Fibroblast of skin of right quadriceps (primary cell): Measurements from ENCODE around the gene MACROH2A2.
"Not testable (repeated sequence)": the region's sequence is repeated elsewhere in the genome, so short reads cannot be mapped to it uniquely, and the experiment has no call there.

Experiments used
- DNase-seq: peaks from one replicate; pipeline ENCODE4 v3.0.0-alpha.2; 2013

The MACROH2A2 gene

GRCh38 chr10:70132098-70133029 is 79.7 kb downstream of the MACROH2A2 start, which contains the start of gene AIFM2:
TSS of gene AIFM2 (minus strand) at chr10:70132825. CDS start at chr10:70124084, 8,741 bp downstream.
- DNase-seq, result peak; percentile 46

GRCh38 chr10:70135046-70135445 is 82.4 kb downstream of the MACROH2A2 start:
- no peak for DNase-seq

DNA sequence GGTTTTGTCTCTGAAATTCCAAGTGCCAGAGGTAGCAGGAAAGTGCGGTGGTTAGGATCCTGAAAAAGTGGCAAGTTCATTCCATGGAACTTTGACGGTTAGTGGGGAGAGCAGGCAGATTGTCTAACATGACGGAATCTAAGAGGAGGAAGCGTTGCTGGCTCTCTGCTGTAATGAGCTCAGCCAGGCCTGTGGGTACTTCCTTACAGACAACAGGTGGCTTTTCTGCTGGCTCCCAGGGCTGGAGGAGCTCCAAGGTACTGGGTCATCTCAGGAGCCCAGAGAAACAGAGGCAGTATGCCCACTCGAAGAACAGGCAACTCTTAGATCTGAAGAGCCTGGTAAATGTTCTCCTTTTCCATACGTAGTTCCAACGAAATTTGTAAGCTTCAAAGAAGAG is 83.0 kb downstream of the MACROH2A2 start:
- DNase-seq, result no peak

- DNase-seq, result no peak
Observed at GRCh38 chr10:70137135-70137534, 84.5 kb downstream of the MACROH2A2 start.

DNA sequence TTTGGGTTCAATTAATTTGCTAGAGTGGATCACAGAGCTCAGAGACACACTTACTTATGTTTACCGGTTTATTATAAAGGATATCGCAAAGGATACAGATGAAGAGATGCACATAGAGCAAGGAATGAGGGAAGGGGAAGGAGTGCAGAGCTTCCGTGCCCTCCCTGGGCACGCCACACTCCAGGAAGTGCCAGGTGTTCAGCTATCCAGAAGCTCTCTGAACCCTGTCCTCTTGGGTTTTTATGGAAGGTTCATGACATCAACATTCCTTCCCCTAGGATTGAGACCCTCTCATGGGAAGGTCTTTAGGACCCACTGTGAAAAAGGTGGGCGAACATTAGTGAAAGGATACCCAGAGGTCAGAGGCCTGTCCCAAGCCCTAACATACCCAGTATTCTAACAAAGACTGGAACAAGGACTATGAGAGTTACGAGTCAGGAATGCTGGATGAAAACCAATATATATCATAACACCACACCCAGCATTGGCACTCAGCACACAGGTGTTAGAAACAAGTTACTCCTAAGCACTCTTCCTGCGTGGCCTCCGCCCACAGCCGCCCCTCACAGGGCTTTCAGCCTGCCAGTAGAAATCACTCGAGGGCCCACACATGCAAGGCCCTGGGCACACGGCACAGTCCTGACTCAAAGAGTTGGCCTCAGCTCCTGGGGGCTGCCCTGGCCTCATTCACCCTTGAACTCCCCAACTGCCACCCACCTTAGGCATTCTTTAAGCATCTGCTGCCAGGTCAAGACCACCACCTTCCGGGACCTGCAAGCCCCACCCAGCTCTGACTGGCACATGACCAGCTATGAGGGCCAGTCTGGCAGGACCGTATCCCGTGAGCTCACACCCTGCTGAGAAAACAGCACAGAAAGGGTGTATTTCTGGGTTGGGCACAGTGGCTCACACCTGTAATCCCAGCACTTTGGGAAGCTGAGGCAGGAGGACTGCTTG is 85.6 kb downstream of the MACROH2A2 start:
- no peak for DNase-seq

- no peak for DNase-seq
Observed at GRCh38 chr10:70139151-70139996, 86.7 kb downstream of the MACROH2A2 start.

DNA sequence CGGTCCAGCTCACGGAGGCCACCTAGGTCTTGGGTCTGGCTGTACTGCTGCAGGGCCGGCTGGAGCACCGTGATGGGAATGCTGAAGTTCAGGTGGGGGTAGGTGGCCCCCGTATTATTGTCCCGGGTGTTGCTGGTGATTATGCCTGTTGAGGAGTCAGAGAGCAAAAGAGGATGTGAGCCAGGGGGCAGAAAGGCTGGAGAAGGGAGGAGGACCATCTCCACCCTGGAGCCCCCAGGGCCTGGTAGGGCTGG is 87.3 kb downstream of the MACROH2A2 start:
- no peak for DNase-seq

DNA sequence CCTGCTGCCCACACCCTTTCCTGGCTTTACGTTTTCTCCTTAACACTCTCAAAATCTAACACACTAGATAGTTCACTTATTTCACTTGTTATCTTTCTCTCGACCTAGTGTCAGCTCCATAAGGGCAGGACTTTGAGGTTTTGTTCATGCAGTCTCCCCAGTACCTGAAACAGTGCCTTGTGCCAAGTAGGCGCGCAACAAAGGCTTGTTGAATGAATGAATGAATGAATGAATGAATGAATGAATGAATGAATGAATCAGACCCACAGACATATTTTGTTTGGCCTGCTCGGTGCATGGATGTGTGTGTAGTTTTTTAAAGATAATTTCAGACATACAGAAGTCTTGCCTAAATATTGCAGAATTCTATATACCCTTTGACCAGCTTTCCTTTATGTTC is 87.7 kb downstream of the MACROH2A2 start:
- no peak for DNase-seq

DNA sequence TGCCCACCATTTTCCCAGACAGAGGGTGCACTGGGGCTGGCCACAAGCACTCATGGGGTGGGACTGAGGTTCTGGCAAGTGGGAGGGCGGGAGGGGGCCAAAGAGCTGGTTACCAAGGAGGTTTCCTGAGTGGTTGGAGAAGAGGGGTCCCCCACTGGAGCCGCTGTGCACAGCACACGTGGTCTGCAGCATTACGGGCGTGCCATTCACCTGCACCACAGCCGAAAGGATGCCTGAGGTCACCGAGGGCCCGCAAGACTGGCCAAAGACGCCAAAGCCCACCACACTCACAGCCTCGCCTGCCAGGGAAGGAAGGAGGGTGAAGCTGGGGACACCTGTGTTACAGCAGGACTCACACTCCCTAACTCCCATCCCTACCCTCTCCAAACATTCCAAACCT is 89.9 kb downstream of the MACROH2A2 start:
- no peak for DNase-seq

DNA sequence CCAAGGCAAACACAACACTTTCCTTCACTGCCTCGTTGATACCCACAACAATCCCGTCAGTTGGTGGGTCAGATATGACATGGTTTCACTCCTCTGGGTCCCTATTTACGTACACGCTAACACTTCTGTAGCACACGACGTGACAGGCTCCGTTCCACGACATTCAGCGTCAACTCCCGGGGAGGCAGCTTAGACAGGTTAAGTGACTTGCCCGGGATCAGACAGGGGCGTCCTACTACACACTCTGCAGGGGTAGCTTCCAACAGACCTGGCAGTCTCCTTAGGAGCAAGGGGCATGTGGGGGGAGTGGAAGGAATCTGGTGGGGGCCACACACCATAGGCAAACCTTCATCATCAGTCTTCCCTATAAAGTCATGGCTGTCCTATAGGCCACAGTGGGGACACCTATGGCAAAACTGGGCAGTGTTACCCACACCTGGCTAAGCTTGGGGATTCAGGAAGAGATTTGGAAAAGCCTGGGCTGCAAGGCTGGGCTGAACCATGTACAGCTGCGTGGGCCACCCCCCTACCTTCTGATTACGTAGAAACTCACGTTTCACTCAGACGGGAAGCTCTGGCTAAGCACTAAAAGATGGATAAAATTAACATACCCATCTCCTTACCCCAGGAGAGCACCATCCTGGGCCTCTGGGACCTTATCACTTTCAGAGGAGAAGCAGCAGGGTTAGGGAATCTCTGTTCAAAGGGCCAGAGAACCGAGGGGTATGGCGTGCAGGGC is 91.9 kb downstream of the MACROH2A2 start:
- no peak for DNase-seq

- no peak for DNase-seq
Observed at GRCh38 chr10:70145166-70145665, 92.6 kb downstream of the MACROH2A2 start.

DNA sequence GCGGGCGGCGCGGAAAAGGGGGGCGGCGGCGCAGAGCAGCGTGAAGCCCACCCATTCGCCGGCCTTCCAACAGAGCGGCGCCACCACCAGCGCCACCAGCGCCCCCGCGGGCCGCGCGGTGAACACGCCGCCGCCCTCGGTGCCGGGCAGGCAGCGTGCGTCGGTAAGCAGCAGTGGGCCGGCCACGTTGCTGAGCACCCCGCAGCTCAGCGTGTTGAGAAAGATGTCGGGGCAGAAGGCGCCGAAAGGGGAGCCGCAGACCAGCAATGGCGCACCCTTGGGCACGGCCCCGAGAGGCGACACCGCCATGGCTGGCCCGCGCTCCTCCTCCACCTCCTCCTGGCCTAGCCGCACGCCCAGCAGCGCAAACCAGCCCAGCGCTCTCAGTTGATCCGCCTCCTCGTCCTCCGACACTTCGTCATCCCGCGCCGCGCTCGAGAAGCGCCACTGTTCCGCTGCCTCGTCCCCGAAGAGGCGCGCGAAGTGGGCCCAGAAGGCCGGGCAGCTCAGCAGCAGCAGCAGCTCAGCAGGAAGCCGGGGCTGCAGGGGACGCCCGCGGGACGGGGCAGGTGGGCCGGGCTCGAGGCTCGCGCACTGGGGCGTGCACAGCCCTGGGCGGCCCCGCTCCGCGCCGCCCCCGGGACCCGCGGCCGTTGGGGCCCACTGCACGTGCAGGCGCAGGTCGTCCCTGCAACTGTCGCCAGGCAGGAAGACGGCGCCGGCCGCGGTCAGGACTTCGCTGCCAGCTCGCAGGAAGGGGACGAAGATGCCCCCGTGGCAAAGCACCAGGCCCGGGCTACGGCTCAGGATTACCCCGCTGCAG is 93.2 kb downstream of the MACROH2A2 start:
- DNase-seq, result peak; percentile 61

GRCh38 chr10:70146489-70147258 is 94.0 kb downstream of the MACROH2A2 start, which contains the start of gene TYSND1:
TSS of gene TYSND1 (minus strand) at chr10:70146700. CDS start at chr10:70146586, 114 bp downstream.
- peak; percentile 98 for DNase-seq

DNA sequence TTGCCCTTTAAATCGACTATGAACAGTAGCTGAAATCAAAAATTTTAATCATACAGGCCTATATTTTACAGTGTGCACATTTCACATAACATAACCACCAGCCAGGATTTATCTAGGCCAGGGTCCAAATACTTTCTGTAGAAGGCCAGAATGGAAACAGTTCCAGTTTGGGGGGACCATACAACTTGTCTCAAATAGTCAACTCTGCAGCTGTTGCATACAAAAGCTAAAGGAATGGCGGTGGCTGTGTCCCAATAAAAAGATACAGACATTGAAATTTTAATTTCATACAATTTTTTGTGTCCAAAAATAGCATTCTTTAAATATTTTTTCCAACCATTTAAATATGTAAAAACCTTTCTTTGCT is 94.6 kb downstream of the MACROH2A2 start:
- DNase-seq, result no peak

GRCh38 chr10:70148516-70148915 is 95.9 kb downstream of the MACROH2A2 start:
- DNase-seq, result no peak

- DNase-seq, result no peak
Observed at GRCh38 chr10:70155255-70155838, 102.7 kb downstream of the MACROH2A2 start.

GRCh38 chr10:70158113-70158512 is 105.5 kb downstream of the MACROH2A2 start:
- no peak for DNase-seq

DNA sequence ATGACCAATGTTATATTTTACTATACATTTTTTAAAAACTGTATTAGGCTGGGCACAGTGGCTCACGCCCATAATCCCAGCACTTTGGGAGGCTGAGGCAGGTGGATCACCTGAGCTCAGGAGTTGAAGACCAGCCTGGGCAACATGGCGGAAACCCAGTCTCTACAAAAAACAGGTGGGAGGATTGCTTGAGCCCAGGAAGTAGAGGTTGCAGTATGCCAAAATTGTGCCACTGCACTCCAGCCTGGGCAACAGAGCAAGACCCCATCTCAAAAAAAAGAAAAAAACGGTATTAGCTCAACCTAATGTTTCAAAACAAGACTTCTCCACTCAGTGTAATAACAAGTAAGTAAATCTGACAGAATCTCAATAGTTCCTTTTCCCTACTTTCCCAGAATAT is 106.7 kb downstream of the MACROH2A2 start:
- DNase-seq, result not testable (repeated sequence)

DNA sequence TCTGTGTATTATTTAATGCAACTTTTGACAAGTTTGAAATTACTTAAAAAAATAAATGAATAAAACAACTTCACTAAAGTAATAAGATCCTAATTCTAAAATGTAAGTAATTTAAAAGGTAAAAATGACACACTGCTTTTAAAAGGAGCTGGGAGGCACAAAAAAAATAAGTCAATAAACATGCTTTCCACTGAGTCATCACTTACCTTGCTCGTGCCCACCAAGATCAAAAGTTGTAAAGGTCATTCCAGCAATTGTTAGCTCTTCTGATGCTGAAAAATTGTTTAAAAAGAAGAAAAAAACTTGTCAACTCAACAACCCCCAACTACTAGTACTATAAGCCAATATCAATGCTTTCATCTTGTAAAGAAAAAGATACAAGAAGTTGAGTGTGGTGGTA is 108.2 kb downstream of the MACROH2A2 start:
- DNase-seq, result no peak
